HEK293T (cell line): ENCODE data around the gene PLD1.
A peak's percentile ranks its signal among the peaks of the same experiment; 100 is the strongest.

Experiments
- CTCF ChIA-PET: fragments of 350-600 bp; formaldehyde crosslinking; extraction: SDS; loops from one replicate; lab custom pipeline; 2021; ENCODE audit warnings: antibody characterized with exemption, inconsistent platforms; lab: Yijun Ruan, JAX
- POLR2A ChIA-PET: fragments of 350-600 bp; formaldehyde crosslinking; extraction: SDS; loops from one replicate; lab custom pipeline; 2020; ENCODE audit warnings: antibody characterized with exemption, inconsistent platforms; lab: Yijun Ruan, JAX
- DNase-seq: peaks from one replicate; pipeline ENCODE4 v3.0.0; 2012; ENCODE audit warnings: mixed read lengths; ENCODE audit errors: extremely low spot score
- ARNT ChIP-seq: fragments of 450-650 bp; IDR thresholded peaks from 2 replicates; pipeline ENCODE4 v1.6.1; 2017; ENCODE audit warnings: mild to moderate bottlenecking
- BHLHE40 ChIP-seq: fragments of 450-650 bp; IDR thresholded peaks from 2 replicates; pipeline ENCODE4 v1.6.1; 2016; ENCODE audit warnings: mild to moderate bottlenecking, moderate library complexity, borderline replicate concordance
- CTBP1 ChIP-seq: fragments of 450-650 bp; IDR thresholded peaks from 2 replicates; pipeline ENCODE4 v1.6.1; 2016; ENCODE audit warnings: borderline replicate concordance
- ELF4 ChIP-seq: fragments of 450-650 bp; IDR thresholded peaks from 2 replicates; pipeline ENCODE4 v1.6.1; 2017; ENCODE audit warnings: antibody characterized with exemption
- FOXA1 ChIP-seq: fragments of 450-650 bp; IDR thresholded peaks from 2 replicates; pipeline ENCODE4 v1.6.1; 2016; ENCODE audit warnings: mild to moderate bottlenecking
- FOXK2 ChIP-seq: fragments of 450-650 bp; IDR thresholded peaks from 2 replicates; pipeline ENCODE4 v1.6.1; 2016; ENCODE audit warnings: mild to moderate bottlenecking
- FOXM1 ChIP-seq: fragments of 450-650 bp; IDR thresholded peaks from 2 replicates; pipeline ENCODE4 v1.6.1; 2017; ENCODE audit warnings: mild to moderate bottlenecking, borderline replicate concordance
- HDGF ChIP-seq: fragments of 450-650 bp; IDR thresholded peaks from 2 replicates; pipeline ENCODE4 v1.6.1; 2017; ENCODE audit warnings: antibody characterized with exemption, borderline replicate concordance
- L3MBTL2 ChIP-seq: fragments of 450-650 bp; conservative IDR thresholded peaks from 2 replicates; pipeline ENCODE4 v1.6.1; 2016; ENCODE audit warnings: mild to moderate bottlenecking
- LEF1 ChIP-seq: fragments of 450-650 bp; IDR thresholded peaks from 2 replicates; pipeline ENCODE4 v1.6.1; 2017; ENCODE audit warnings: mild to moderate bottlenecking, borderline replicate concordance
- NFRKB ChIP-seq: fragments of 450-650 bp; IDR thresholded peaks from 2 replicates; pipeline ENCODE4 v1.6.1; 2016; ENCODE audit warnings: mild to moderate bottlenecking, moderate library complexity
- PKNOX1 ChIP-seq: fragments of 450-650 bp; IDR thresholded peaks from 2 replicates; pipeline ENCODE4 v1.6.1; 2016
- SP1 ChIP-seq: fragments of 450-650 bp; IDR thresholded peaks from 2 replicates; pipeline ENCODE4 v1.6.1; 2017
- SUZ12 ChIP-seq: fragments of 450-650 bp; IDR thresholded peaks from 2 replicates; pipeline ENCODE4 v1.6.1; 2016; ENCODE audit warnings: mild to moderate bottlenecking
- TARDBP ChIP-seq: fragments of 450-650 bp; IDR thresholded peaks from 2 replicates; pipeline ENCODE4 v1.6.1; 2016
- ZNF384 ChIP-seq: fragments of 450-650 bp; IDR thresholded peaks from 2 replicates; pipeline ENCODE4 v1.6.1; 2016

Gene PLD1

GRCh38 chr3:171776839-171777583 is 33.3 kb downstream of the PLD1 start:
- ChIA-PET POLR2A (no interaction called here), CTCF (interaction anchor here (0.7 kb wide), 1 partner anchor 910 kb away, joined by 7 read pairs; no protein-coding TSS in a partner anchor)
- no peak for TF ChIP-seq SUZ12
- no peak for TF ChIP-seq FOXA1
- no peak for TF ChIP-seq ELF4
- TF ChIP-seq BHLHE40: no peak
- no peak for TF ChIP-seq ZNF384
- TF ChIP-seq FOXK2: no peak
- TF ChIP-seq TARDBP: no peak
- no peak for TF ChIP-seq NFRKB
- TF ChIP-seq ARNT: no peak
- no peak for TF ChIP-seq SP1
- no peak for TF ChIP-seq FOXM1
- DNase-seq: no peak

- CTCF ChIA-PET: interaction anchor here (1.2 kb wide), 1 partner anchor 8 kb away, joined by 3 read pairs; no protein-coding TSS in a partner anchor
- TF ChIP-seq ELF4 (no peak), SP1 (no peak), NFRKB (no peak), TARDBP (no peak), SUZ12 (no peak), HDGF (no peak), CTBP1 (no peak), L3MBTL2 (no peak), BHLHE40 (no peak), PKNOX1 (no peak), LEF1 (no peak), ARNT (no peak), ZNF384 (no peak), FOXM1 (no peak)
- POLR2A ChIA-PET: no interaction called here
- no peak for DNase-seq
Measured at GRCh38 chr3:171776411-171776810, 33.9 kb downstream of the PLD1 start.

GRCh38 chr3:171775943-171776342 is 34.3 kb downstream of the PLD1 start:
- no peak for DNase-seq
- TF ChIP-seq FOXA1 (no peak), SP1 (no peak), NFRKB (no peak), FOXK2 (no peak), ELF4 (no peak), CTBP1 (no peak), BHLHE40 (no peak), TARDBP (no peak), SUZ12 (no peak), HDGF (no peak), ARNT (no peak), ZNF384 (no peak), L3MBTL2 (no peak), LEF1 (no peak), PKNOX1 (no peak), FOXM1 (no peak)
- ChIA-PET CTCF (interaction anchor here (1.2 kb wide), 1 partner anchor 8 kb away, joined by 3 read pairs; no protein-coding TSS in a partner anchor), POLR2A (no interaction called here)

DNA sequence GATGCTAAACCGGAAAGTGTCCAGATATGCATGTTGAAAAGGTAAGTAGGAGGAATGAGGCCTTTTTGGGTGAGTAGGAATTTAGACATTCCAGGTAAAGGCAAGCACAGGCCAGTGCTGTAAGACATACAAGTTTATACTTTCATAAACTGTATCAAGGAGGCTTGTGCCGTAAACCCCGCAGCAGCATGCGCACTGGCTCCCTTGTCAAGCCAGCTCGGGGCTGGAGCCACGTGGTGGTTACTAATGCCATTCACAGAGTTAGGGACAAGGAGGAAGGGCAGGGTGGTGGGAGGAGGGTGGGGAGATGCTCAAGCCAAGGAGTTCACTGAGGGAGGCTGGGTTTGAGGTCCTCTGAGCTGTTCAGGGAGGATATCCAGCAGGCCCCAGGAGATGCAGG is 35.8 kb downstream of the PLD1 start:
- CTCF ChIA-PET: no interaction called here
- TF ChIP-seq ZNF384 (no peak), LEF1 (no peak), FOXA1 (no peak), ARNT (no peak), FOXK2 (no peak), PKNOX1 (no peak), TARDBP (no peak), SUZ12 (no peak), SP1 (no peak), NFRKB (no peak), L3MBTL2 (no peak), CTBP1 (no peak), FOXM1 (no peak), ELF4 (no peak), HDGF (no peak), BHLHE40 (no peak)
- POLR2A ChIA-PET: no interaction called here
- DNase-seq: no peak

DNA sequence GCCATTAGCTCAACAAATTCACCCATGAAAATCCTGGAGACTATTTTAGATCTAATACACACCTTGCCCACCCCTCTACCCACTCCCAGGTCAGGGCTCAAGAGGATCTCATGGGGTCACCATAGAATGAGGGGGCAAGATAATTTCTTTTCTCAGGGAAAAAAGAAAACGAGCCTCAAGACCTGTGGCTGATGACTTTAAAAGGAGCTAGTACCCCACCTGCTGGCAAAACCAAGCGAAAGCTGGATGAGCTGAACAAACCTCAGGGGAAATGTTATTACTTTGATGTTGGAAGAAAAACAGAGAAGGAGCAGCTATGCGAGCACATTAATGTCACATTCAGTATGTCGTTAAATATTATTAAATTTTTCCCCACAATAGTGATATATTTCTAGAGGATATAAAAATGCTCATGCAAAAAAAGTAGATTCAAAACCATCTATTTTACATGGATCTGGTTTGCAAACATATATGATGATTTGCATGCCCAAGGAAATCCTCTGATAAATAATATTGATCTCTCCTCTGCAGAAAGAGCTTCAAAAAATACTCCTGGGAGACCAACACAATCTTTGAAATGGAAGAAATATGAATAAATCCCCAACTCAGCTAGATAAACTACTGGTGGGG is 37.7 kb downstream of the PLD1 start:
- TF ChIP-seq FOXM1: no peak
- TF ChIP-seq ELF4: no peak
- TF ChIP-seq L3MBTL2: no peak
- no peak for TF ChIP-seq NFRKB
- no peak for TF ChIP-seq HDGF
- no peak for TF ChIP-seq FOXK2
- no peak for TF ChIP-seq ZNF384
- TF ChIP-seq CTBP1: no peak
- TF ChIP-seq PKNOX1: no peak
- TF ChIP-seq SP1: no peak
- no peak for TF ChIP-seq BHLHE40
- no peak for TF ChIP-seq ARNT
- no peak for TF ChIP-seq FOXA1
- TF ChIP-seq SUZ12: no peak
- no peak for TF ChIP-seq TARDBP
- no peak for TF ChIP-seq LEF1
- POLR2A ChIA-PET: no interaction called here
- peak; percentile 64 for DNase-seq
- CTCF ChIA-PET: interaction anchor here (0.6 to 2.6 kb wide), 18 partner anchors 12 to 242 kb away, joined by 3 to 10 read pairs (median 4); no protein-coding TSS in a partner anchor
